Epithelial cell of prostate (primary cell): ENCODE results near the gene BCAS3.
"Not testable (repeated sequence)": the region's sequence is repeated elsewhere in the genome, so short reads cannot be mapped to it uniquely, and the experiment has no call there.

ENCODE experiments used
- DNase-seq: peaks from one replicate; pipeline ENCODE4 v3.0.0-alpha.2; 2011; ENCODE audit warnings: low read depth, low spot score
- H3K27ac ChIP-seq: fragments of 450-650 bp; 2 replicates; pipeline ENCODE4 v1.5.1; 2017; ENCODE audit warnings: mild to moderate bottlenecking

The BCAS3 gene

DNA sequence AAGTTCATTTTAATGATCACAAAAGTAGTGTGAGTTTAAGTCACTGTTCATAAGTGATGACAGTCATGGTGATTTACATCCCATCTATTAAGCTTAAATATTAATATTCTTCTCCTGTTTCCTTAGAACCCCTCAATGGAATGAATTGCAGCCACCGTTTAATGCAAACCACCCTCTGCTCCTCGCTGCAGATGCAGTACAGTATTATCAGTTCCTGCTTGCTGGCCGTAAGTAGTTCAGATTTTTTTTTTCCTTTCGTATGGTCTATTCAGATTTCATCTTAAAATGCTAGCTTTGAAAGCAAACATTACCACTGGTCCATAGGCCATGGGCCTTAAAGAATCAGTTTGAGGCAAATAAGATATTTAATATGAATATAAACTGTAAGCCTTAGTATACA lies 363.0 kb downstream of the BCAS3 start:
- no peak for DNase-seq
- no peak overlapping the region for H3K27ac ChIP-seq

DNA sequence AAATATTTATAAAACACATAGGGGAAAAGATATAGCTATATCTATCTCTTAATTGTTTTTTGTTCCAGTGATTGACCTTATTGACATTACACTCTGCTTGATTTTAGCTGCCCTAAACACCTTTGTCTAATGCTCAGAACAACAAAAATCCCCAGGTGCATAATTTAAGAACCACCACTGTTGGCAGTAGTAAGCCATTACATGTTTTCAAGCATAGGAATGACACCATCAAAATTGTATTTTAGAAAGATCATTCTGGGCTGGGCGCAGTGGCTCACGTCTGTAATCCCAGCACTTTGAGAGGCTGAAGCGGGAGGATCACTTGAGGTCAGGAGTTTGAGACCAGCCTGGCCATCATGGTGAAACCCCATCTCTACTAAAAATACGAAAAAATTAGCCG lies 364.7 kb downstream of the BCAS3 start:
- H3K27ac ChIP-seq, DNase-seq: not testable (repeated sequence)

DNA sequence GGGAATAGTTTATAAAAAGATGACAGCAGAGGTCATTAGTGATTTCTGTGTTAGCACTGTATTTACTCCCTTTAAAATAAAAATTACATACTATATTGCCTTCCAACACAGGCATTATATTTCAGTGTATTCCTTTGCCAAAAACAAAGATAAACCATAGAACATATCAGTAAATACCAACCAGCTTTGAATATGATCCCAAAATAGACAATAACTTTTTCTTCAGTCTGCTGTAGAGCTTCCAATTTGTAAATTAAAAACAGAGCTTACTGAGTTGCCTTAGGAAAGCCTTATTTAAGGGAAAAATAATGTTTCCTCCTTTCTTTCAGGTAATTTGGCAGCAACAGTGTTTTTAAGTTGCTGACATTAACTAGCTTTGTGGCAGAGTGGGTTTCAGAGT lies 369.9 kb downstream of the BCAS3 start:
- no peak overlapping the region for H3K27ac ChIP-seq
- no peak for DNase-seq

DNA sequence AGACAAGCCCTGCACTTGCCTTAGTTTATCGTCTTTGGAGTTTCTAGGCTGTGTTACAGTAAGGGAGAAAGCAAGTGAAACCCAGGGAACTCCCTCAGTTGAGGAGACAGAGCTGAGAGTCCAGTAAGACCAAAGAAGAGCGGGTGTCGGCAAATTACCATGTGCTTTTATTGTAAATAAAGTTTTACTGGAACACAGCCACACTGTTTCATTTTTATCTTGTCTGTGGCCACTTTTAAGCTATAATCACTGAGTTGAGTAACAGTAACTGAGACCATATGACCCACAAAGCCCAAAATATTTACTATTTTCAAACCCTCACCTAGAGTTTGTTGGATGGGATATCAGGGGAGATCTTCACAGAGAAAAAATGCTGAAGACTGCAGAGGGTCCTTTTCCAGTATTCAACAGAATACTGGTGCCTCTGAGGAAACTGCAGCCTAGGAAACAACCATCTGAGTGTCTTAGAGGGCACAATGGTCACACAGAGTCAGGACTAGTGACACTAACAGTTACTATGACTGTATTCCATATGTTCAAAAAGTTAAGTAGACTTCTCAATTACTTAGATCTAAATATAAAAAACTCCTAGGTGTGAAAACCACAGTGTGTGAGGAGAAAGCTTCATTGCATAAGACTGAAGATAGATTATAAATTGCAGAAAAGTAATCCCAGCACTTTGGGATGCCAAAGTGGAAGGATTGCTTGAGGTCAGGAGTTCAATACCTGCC lies 370.9 kb downstream of the BCAS3 start:
- no peak overlapping the region for H3K27ac ChIP-seq
- no peak for DNase-seq

DNA sequence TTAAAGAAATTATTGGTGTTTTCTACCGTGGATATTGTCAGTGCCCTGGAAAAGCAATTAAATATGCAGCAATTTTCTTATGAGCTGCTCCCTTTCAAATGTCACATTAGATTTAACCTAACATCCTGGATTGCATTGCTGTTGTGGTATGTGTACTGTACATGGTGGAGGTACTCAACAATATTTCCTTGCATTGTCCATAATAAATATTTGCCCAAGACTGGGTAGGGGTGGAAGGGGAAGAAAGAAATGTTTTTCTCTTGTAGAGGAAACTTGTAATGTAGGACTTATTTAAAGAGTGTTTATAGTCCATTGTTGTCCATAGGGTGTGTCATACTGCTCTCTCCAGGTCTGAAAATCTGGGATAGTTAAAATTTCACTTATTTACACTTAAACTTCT lies 375.8 kb downstream of the BCAS3 start:
- no peak overlapping the region for H3K27ac ChIP-seq
- no peak for DNase-seq

DNA sequence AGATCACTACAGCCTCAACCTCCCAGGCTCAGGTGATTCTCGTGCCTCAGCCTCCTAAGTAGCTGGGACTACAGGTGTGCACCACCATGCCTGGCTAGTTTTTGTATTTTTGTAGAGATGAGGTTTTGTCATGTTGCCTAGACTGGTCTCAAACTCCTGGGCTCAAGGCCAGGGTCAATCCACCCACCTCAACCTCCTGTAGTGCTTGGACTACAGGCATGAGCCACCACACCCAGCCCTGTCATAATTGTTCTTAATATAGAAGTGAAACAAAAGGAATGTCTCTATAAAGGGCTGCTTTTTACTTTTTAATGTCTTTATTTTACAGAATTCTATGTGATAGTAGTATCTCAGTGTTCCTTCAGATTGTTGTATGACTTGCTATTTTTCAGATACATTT lies 376.8 kb downstream of the BCAS3 start:
- DNase-seq = no peak
- no peak overlapping the region for H3K27ac ChIP-seq

DNA sequence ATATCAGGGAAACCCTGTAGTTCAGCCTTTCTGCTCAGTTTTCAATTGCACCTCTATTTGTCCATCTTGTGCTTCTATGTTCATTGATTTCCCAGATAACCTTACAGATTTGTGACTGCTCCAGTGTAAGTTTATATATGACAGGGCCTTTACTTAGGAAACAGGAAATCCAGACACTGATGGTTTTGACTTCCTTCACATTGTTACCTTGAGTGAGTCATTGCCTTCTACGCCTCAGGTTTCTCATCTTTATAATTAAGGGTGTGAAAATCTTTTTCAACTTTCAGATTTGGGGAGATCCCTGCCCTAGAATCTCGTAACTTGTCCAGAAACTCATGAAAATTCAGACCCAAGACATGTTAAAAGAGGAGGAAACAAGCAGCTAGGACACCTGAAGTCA lies 379.6 kb downstream of the BCAS3 start:
- peak; percentile 14 for DNase-seq
- H3K27ac ChIP-seq = no peak overlapping the region

DNA sequence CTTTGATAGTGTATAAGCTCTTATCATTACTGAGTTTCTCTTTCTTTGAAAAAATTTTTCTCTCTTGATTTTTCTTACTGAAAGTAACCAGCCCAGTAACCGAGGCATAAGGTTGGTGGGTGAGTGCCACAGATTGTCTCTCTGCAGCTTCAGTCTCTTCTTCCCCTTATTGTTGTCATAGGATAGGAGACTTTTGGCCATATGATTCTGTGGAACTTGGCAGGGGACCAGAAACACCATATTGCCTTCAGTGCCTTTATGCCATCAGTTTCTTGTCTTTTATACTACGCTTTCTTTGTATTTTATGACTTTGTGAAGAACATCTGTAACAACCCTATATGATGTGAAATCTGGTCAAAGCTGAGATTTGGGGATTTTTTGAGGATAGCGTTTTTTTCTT lies 380.4 kb downstream of the BCAS3 start:
- no peak for DNase-seq
- H3K27ac ChIP-seq = no peak overlapping the region

DNA sequence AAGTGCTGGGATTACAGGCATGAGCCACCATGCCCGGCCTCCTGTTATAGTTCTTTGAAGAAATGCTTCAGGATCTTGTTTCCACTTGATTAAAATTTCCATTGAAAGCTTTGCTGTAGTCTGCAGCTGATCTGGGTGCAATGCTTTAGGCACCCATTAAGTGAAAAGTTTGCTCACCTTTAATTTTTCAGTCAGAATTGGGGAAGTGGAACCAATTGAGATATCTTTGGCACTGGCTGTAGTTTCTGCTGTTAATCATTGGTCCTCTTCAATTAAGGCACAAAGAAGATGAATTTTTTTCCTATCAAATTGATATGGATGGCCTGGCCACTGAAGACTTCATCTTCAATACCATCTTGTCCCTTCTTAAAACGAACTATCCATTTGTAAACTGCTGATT lies 385.9 kb downstream of the BCAS3 start:
- no peak for DNase-seq
- H3K27ac ChIP-seq = no peak overlapping the region

DNA sequence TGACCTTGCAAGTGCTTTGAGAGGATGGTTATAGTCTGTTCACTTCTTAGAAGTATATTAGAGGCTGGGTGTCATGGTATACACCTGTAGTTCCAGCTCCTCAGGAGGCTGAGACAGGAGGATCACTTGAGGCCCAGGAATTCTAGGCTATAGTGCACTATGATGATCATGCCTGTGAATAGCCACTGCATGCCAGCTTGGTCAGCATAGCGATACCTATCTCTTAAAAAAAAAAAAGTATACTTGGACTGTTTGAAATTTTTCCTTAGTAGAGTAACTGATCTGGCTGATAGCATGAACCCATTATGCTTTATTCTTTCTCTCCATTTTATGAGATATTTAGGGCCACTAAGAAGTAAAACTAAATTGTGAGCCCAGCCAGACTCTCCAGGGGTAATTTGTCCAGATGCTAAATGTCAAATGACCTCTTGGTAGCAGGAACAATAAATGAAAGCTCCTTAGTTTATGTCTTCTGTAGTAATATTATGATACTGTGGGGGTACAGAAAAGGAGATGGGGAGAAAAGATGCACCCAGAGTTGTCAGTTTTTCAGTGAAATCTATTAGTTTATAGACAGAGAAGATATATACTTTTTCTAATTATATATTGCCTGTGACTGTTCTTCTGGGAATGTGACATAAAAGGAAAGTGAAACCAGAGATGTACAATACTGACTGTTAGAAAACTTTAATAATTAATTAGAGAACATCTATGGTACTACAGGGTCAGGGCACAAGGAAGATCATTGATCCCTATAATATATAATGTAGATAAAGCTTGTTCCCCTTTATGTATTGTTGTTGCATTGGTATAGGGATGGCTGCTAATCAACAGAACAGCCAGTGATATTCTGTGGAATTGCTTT lies 386.7 kb downstream of the BCAS3 start:
- no peak for DNase-seq
- no peak overlapping the region for H3K27ac ChIP-seq

DNA sequence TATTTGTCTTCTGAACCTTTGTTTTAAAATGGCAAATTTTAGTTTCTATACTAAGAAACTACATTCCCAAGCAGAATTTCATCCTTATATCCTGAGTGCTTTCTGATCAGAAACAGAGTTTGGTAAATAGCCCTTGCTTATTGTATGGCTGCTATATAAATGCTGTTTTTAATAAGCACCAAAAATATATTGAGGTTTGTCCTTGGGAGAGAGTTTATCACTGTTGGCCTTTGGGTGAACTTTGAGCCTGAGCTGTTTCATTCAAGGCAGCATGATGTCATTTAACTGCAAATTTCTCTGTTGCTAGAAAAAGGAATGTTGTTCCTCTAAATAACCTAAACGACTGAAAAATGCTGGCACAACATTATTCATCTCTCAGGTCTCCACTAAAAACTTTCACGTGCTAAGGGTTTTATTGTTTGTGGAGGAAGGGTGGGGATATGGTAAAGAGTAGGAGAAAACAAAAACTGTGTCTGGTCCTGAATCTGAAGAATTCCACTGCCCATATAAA lies 387.7 kb downstream of the BCAS3 start:
- DNase-seq = no peak
- no peak overlapping the region for H3K27ac ChIP-seq

DNA sequence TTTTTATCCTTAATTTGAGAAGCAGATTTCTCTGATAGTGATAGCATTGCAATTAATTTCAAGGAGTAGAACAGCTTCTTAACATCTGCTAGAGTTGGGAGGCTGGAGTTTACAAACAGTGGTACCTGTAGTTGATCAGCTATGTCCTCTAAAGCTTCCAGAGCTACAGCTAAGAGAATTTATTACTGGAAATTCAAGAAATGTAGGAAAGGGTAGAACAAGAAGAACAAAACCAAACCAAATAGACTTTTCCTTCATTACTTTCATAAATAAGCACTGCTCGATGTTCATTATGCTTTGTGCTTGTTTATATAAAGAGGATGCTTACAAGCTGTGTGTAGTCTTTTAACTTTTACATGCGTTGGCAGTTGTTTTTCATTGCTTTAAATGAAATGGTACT lies 388.4 kb downstream of the BCAS3 start:
- DNase-seq = no peak
- no peak overlapping the region for H3K27ac ChIP-seq

DNA sequence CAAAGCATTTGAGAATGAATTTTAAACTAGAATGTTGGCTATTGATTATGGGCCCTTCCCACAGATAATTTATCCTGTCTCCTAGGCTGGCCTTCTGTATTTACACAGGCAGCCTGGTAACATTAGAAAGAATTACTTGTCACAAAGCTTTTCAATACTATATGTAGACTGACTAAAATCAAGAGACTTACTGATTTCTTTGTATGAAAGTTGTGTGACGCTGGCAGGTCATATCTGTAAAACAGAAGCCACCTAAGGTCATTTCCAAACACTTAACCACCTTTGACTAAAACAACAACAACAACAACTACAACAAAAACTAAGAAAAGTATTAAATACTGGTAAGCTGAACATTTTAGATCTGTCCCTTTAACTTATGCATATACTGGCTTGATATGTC lies 393.0 kb downstream of the BCAS3 start:
- no peak overlapping the region for H3K27ac ChIP-seq
- DNase-seq = no peak

DNA sequence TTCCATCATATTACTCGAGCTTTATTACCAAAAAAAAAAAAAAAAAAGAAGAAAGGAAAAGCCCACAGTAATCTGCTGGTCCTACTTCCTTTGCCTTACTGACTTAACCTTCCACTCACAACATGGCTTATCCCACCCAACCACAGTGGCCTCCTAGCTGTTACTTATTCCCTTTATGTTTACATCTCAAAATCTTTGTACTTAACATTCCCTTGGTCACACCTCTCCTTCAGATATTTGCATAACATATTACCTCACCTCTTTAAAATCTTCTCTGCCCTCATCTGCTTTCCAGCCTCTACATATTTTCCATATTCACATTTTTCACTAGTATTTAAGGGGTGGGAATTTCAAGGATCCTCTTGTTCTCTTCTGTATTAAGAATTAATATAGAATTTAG lies 395.0 kb downstream of the BCAS3 start:
- H3K27ac ChIP-seq = no peak overlapping the region
- no peak for DNase-seq

DNA sequence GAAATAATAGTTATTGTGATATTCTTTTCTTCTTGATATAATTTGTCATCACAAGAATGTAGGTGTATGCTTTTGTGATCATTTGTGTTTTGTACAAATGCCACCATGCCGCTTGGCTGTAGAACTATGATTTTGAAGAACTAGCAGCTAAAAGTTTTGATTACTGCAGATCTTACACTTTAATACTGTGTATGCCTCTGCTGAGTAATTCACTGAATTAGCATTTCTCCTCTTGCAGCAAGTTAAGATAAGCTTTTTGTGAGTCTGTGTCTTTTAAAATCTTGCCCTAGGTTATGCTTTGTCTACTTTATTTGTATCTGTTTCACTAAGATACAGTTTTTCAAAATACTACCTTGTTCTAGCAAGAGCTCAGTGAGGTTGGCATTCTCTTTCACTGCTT lies 395.5 kb downstream of the BCAS3 start:
- no peak for DNase-seq
- H3K27ac ChIP-seq = no peak overlapping the region

DNA sequence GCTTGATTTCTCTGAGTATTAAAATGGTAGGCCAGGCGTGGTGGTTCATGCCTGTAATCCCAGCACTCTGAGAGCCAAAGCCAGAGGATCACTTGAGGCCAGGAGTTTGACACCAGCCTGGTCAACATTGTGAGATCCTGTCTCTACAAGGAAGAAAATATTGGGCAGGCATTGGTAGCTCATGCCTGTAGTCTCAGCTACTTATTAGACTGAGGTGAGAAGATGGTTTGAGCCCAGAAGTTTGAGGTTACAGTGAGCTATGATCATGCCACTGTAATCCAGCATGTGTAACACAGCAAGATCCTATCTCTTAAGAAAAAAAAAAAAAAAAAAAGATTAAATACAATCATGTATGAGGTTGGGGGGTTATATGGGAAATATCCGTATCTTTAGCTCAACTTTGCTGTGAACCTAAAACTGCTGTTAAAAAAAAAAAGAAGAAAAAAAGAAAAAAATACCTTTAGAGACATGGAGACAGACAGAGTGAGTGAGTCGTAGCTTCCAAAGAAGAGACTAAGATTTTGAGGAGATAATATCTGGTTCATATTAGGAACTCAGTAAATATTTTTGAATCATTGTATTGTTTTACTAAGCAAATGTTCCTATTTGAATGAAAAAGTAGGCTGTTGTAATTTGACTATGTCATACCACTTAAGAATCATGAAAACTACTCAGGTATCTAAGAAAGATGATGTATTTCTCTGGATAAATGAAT lies 396.3 kb downstream of the BCAS3 start:
- H3K27ac ChIP-seq = no peak overlapping the region
- DNase-seq = no peak

DNA sequence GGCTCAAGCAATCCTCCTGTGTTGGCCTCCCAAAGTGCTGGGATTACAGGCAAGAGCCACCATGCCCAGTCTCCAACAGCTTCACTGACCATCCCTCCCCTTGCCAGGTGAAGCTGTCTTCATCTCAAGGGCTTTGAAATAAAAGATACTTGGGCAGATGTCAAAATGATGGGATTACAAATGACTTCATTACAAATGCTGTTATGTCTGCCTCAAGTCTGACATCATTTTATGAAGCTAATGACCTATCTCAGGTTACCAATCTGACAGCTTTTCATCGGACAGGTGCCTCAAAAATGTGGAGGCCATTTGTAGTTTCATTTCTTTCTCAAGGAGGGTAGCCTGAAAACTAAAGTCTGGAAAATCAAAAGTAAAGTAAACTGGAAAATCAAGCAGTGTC lies 398.3 kb downstream of the BCAS3 start:
- H3K27ac ChIP-seq = no peak overlapping the region
- DNase-seq = no peak

DNA sequence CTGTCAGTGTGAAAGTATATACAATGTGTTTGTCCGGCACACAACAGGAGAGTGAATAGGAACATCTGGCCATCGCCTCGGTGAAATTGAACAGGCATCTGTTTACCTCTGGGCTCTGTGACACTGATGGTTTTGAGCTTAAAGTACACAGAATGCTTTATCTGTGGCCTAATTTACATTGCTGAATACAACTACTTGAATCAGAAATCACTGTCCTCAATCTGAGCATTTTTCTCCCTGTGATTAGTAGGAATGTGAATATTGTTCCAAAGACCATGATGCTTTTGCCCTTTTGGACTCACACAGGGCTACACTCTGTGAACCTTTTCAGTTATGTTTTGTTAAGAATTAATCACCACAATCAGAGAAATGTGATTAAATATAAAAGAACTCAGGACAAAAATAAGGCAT lies 399.0 kb downstream of the BCAS3 start:
- DNase-seq = no peak
- H3K27ac ChIP-seq = no peak overlapping the region

DNA sequence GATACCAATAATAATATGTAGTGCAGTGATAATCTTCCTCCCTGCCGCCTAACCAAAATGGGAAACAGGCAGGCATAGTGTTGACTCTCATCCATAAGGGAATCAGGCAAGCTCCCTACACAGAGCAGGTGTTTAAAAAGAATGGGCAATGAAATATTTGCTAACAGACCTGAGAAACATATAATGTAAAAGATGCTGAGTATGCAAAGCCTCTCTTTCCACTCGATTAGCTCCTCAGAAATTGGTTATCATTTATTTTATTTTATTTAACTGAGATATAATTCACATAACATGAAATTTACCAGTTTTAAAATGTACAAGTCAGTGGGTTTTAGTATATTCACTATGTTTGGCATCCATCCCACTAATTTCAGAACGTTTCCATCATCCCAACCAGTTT lies 404.3 kb downstream of the BCAS3 start:
- DNase-seq = no peak
- no peak overlapping the region for H3K27ac ChIP-seq

DNA sequence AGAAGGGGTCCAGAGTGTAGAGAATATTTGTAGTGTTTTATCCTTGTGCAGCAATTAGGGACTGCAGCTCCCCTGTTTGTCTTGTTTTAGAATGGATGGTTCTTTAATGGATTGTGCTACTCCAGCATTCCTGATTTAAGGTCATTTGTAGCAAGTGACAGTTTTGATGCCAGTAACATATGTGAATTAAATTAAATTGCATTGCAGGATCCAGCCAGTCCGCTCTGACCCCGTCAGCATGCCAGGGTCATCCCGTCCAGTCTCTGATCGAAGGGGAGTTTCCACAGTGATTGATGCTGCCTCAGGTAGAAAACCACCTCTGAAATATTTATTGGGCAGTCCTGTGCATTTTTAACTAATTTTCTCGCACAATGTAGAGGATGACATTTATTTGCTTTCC lies 406.6 kb downstream of the BCAS3 start:
- no peak for DNase-seq
- H3K27ac ChIP-seq = no peak overlapping the region

DNA sequence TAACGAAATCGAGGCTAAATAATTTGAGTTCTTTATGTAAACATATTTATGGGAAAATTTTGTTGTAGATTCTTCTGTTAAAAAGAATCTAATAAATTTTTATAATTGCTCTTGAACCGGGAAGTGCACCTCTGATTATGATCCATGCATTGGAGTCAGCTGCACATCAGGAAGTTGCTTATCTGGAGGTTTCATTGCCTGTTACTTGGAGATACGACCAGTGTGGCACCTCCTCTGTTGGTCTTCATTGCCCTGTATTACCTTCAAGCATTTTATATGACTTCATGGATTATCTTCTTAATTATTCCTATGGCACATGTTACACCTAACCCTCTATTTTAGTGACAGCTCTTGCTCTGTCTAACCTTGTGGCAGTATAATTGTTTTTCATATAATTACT lies 409.4 kb downstream of the BCAS3 start:
- no peak overlapping the region for H3K27ac ChIP-seq
- DNase-seq = no peak
